HG03457 (cell line): ENCODE data around the gene TAS2R5.
"Not testable (repeated sequence)": the region's sequence is repeated elsewhere in the genome, so short reads cannot be mapped to it uniquely, and the experiment has no call there.

ENCODE experiments used
- ATAC-seq: cut with Tn5 transposase; IDR thresholded peaks from one replicate; pipeline ENCODE4 v1.9.1; 2021; ENCODE audit warnings: moderate number of reproducible peaks; ENCODE audit not compliant: unreplicated experiment

Gene TAS2R5, protein sequence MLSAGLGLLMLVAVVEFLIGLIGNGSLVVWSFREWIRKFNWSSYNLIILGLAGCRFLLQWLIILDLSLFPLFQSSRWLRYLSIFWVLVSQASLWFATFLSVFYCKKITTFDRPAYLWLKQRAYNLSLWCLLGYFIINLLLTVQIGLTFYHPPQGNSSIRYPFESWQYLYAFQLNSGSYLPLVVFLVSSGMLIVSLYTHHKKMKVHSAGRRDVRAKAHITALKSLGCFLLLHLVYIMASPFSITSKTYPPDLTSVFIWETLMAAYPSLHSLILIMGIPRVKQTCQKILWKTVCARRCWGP

DNA sequence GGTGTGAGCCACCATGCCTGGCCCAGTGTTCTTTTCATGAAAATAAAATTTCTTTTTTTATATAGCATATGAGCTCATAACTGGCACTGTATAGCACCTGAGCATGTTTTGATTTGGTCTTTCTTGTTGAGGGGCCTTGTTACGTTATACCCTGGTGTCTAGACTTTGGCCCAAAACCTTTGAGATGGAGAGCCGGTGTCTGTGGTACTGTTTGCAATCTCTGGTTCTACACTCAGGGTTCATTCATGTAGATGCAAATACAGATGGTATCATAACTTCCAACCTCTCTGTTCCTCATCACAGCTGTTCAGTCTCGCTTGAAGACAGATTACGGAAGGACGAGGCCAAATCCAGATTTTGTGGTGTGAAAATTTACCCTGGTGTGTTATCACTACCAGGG, at the start of gene TAS2R5:
TAS2R5 (plus strand) TSS at position 301 of the 400 bp plus-strand sequence. CDS start 145 bp downstream, outside the sequence.
- ATAC-seq = no peak

DNA sequence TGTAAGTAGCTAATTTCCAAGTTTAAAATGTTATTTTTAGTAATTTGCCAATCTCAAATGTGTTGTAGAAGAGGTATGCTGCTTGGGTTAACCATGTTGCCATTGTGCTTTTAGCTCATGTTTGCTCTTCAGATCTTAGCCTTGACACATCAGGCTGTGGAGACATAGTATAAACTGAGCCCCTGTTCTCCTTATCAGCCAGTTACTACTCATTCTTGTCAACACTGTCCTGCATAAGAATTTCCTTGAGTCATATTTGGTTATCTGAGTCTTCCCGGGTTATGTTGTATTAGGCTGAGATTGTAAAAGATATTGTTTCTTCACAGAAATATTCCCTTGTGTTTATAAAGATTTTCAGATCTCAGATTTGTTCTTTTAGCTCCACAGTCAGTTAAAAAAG, 47.8 kb upstream of the TAS2R5 start:
- ATAC-seq = no peak

DNA sequence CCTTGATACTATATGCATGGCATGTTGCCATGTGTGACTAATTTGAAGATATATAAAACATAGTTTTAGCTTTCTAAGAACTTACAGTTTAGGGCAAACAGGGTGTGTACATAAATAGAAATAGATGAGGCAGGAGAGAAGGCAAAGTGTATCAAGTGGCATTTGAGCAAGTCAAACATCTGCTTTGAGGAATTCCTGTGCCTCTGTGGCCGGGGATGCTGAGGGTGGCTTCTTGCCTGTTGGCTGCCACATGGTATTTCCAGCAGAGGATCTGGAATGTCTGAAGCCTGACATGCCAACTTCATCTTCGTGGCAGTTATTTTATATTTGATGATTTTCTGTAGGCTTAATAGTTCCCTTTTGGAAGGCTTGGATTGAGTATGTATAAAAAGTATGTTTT, 45.9 kb upstream of the TAS2R5 start:
- no peak for ATAC-seq

DNA sequence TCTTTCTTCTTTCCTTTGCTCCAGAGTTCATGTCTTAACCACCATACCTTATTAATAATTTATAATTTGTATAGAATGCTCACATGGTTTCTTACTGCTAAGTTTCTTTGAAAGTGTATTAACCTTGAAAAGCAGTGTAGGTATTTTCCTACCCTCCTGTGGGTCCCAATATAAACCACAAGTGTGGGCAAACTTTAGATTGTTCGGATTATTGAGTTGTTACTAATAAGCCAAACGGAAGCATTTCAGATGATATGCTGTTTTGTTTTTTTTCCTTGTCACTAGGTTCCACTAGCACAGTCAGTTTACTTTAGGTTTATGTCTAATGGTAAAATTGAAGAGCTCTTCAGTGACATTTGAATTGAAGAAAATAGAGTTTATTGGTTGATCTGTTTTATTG, 41.6 kb upstream of the TAS2R5 start:
- ATAC-seq = no peak

DNA sequence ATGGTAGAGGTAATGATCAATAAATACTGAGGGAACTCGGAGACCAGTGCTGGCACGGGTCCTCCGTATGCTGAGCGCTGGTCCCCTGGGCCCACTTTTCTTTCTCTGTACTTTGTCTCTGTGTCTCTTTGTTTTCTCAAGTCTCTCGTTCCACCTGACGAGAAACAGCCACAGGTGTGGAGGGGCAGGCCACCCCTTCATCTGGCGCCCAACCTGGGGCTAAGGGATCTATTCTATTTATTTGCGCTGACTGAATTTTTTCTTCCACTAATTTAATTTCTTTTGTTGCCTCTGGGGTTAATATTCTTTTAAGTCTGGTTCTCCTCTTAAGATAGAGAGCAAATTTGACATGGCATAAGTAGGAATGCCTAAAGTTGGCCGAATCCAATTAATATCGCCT, 38.1 kb upstream of the TAS2R5 start:
- not testable (repeated sequence) for ATAC-seq

DNA sequence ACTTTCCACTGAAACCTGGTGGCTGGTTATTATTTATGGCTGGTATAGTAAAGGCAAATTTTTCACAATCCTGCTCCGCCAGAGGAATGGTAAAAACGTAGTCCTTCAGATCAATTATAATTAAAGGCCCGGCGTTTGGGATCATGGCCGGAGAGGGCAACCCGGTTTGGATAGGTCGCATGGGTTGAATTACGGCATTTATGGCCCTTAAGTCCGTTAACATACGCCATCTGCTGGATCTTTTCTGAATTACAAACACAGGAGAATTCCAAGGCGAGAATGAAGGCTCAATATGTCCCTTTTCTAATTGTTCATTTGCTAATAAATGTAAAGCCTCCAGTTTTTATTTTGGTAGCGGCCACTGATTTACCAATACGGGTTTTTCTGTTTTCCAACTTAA, 37.4 kb upstream of the TAS2R5 start:
- ATAC-seq = no peak

DNA sequence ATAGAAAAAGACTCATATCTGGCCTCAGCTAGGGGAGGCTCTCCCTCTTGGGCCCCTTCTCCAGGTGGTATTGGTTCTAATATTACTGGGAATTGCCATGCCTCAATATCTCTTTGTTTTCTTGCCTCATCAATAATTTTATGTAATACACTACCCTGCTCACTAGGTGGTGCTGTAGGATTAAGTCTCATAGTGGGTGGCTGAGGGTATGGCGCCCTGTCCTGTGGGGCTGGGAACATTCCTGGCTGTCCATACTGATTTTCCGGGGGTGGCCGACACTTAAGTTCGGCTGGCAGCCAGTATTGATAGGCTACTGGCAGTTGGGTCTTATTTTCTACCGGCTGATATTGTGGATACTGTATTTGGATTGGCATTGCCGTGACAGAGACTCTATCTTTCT, 35.1 kb upstream of the TAS2R5 start:
- no peak for ATAC-seq

DNA sequence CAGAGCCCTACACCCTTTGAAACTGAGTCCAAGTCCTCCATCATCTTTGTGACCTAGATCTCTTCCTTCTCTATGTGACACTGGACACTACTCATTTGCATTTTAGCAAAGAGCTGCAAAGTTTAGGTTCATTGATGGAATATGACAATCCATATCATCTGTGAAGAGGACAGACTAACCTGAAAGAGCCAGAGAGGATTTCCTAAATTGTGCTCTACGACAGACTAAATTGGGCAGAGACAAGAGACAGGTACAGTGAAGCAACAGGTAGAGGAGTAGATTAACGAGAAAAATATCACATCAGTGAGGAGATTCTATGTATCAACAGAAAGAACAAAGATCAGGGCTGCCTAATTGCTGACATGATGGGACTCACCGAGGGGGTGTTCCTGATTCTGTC, 26.2 kb upstream of the TAS2R5 start, which contains the start of gene TAS2R3:
TAS2R3 (plus strand) TSS at position 301 of the 400 bp plus-strand sequence; CDS start at position 363, 62 bp downstream.
- ATAC-seq = no peak

DNA sequence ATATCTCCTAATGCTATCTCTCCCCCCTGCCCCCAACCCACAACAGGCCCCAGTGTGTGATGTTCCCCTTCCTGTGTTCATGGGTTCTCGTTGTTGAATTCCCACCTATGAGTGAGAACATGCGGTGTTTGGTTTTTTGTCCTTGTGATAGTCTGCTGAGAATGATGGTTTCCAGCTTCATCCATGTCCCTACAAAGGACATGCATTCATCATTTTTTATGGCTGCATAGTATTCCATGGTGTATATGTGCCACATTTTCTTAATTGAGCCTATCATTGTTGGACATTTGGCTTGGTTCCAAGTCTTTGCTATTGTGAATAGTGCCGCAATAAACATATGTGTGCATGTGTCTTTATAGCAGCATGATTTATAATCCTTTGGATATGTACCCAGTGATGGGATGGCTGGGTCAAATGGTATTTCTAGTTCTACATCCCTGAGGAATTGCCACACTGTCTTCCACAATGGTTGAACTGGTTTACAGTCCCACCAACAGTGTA, 19.9 kb upstream of the TAS2R5 start:
- ATAC-seq = not testable (repeated sequence)

DNA sequence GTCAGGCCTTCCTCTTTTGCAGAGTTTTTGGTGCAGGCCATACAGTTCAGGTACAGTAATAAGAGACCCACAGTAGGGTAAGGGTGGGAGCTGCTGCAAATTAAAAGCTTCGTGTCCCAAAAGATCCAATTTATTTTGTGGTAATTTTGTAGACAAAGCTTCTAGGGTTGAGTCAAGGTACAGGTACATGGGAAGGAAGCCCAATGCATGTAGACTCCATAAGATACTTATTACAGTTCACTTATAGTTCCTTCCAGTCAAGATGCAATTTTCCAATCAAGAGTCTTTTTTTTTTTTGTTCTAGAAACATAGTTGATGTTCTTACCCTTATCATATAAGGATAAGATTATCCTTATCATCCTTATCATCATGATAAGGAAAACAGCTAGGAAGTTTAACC, 13.6 kb upstream of the TAS2R5 start, which contains the start of gene TAS2R4:
TAS2R4 (plus strand) TSS at position 301 of the 400 bp plus-strand sequence. CDS start 1,815 bp downstream, outside the sequence.
- no peak for ATAC-seq

DNA sequence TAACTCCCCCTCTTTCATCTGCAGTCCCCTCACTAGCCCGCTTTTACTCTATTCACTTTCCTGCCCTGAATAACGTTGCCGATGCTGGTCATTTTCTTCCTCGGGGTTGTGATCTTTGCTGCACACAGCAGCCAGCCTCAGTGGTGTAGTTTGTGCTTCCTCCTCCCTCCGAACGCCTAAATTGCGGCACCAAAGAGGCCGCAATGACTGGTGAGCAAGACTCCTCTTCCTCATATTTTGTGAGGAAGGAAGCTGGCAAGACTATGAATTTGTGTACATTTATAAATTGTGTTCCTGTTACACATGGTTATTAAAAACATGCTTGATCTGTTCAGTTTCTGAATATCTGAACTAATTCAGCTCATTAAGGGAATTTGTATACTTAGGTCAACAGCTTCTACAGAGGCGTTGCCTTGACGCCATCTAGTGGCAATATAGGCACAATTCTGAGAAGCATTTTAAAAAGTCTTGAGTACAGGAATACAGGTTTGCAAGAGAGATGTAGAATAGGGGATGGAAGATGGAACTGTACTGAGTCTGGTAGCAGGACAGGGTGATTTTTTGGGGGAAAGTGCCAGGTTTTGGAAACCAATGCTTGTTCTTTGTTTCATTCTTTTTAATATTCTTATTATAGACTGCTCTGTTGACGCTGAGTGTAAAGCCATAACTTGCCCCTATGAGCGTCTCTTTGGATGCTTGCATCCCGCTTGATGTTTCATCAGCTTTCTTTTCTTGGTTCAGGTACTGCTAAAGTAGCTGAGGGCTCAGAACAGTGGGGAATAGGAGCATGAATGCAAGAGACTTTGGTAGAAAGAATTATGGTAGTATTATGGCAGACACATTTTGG, 4.1 kb upstream of the TAS2R5 start:
- peak; percentile 67 for ATAC-seq

DNA sequence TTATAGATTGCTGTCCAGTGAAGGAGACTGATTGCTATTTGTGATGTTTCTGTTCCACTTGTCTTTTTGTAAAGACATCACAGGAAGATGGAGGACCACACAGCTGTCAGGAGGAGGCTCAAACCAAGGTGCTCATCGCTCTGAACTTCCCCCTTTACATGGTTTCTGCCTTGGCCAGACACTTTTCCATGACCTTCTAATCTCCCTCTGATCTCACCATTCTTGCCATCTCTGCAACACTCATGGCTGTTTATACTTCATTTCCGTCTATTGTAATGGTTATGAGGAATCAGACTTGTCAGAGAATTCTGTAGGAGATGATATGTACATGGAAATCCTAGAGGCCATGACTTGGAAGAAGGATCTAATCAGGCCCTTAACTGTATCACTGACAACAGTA, 1.7 kb upstream of the TAS2R5 start:
- ATAC-seq = no peak

DNA sequence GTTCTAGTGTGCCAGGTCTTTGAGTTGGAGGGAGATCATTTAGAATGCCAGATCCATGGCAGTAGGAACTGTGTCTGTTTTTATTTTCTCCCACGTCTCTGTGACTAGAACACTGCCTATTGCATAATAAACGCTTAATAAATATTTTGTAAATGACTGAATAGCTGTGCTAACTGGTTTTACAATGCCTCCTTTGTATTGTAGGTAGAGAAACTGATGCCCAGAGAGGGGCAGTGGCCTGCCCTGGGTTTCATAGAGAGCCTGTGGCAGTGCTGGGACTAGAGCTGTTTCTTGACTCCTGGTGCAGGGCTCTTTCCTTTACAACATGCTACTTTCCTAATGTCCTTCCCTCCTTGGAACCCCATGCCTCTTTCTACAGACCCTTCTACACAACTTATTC, 2.5 kb downstream of the TAS2R5 start:
- ATAC-seq = no peak

DNA sequence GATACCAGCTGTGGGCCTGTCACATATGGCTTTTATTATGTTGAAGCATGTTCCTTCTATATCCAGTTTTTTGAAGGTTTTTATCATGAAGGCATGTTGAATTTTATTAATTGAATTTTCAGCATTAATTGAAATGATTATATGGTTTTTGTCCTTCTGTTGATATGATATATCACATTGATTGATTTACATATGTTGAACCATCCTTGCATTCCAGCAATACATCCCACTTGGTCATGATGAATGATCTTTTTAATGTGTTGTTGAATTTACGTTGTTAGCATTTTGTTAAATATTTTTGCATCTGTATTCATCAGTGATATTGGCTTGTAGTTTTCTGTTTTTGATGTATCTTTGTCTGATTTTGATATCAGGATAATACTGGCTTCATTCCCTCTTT, 30.1 kb downstream of the TAS2R5 start:
- ATAC-seq = no peak

DNA sequence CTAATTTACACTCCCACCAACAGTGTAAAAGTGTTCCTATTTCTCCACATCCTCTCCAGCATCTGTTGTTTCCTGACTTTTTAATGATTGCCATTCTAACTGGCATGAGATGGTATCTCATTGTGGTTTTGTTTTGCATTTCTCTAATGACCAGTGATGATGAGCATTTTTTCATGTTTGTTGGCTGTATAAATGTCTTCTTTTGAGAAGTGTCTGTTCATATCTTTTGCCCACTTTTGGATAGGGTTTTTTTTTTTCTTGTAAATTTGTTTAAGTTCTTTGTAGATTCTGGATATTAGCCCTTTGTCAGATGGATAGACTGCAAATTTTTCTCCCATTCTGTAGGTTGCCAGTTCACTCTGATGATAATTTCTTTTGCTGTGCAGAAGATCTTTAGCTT, 32.4 kb downstream of the TAS2R5 start:
- ATAC-seq = not testable (repeated sequence)

DNA sequence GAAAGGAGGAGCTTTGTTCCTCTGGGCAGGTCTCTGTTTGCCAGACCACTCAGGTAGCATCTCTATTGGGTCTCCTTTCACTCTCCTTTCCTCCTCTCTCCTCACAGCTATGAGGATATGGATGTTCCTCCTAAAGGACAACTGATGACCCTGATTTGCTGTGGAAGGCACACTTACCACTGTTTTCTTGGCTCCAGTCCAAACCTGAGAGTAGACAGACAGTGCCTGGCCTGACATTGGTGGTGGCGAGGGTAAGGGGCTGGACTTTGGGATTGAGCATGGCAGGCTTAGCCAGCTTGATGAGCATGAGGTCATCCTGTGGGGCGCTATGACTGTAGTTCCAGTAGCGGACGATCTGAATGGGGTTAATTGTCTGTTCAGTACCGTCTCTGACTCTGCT, 47.7 kb downstream of the TAS2R5 start:
- no peak for ATAC-seq

DNA sequence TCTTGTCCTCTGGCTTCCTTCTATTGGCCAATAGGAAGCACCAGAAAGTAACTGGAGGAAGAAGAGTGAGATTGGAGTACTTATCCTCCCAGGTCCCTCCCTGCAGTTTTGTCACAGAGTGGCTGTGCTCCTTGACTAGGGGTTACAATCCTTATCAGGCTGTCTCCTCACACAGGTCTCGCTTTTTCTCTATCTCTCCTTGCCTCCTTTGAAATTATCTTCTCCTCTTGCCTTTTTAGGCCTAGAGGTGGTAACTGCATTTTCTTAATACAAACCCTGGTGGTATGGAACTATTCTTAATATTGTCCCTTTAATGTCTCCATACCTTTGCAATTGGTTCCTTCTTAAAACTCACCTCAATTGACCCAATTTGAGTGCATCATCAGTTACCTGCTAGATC, 48.6 kb downstream of the TAS2R5 start:
- ATAC-seq = no peak

DNA sequence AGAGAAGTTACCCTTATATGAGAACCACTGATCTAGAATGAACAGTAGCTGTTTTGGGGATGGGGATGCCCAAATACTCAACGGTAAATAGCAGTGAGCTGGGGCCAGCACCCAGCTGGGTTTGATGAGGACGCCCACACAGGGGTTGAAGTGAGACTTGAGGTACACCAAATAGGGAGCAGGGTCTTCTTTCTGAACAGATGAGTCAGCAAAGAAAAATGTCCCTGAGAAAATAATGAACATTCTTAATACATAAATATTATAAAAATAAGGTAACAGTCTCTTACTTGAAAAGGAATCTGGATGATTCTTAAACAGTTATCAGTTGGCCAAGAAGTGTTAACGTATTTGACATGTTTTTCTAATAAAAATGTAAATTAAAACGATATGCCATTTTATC, 49.2 kb downstream of the TAS2R5 start:
- ATAC-seq = no peak

DNA sequence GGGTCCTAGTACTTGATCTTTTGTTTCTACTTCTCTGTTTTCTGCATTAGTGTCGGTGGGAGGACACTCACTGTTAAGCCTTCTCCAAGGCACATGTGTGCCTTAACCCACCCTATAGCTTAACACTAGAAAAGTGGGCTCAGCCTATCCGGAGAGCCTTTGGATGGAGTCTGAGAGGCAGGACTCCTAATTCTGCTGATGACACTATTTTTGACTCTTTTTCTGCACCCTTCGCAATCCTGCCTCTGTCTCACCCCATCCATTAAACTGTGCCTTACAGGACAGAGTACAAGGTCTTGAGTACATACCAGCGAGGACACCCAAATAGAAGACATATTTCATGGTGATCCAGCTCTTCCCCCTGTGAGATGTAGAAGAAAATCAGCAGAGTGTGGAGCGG, 50.7 kb downstream of the TAS2R5 start:
- no peak for ATAC-seq
